Mesendoderm (in vitro differentiated cells): ENCODE measurements around the gene TADA3.

ENCODE experiments used
- DNase-seq: peaks from one replicate; pipeline ENCODE4 v3.0.0; 2013
- H2AK5ac ChIP-seq: 2 replicates; pipeline ENCODE4 v1.6.1; 2013; ENCODE audit warnings: low read length, inconsistent platforms
- H2BK120ac ChIP-seq: 2 replicates; pipeline ENCODE4 v1.6.1; 2013; ENCODE audit warnings: low read depth, mild to moderate bottlenecking, low read length, moderate library complexity, mixed read lengths
- H2BK15ac ChIP-seq: replicated peaks from 2 replicates; pipeline ENCODE4 v1.6.1; 2013; ENCODE audit warnings: low read depth, mild to moderate bottlenecking, moderate library complexity
- H2BK5ac ChIP-seq: 2 replicates; pipeline ENCODE4 v1.6.1; 2013; ENCODE audit warnings: low read length, inconsistent platforms
- H3K18ac ChIP-seq: 2 replicates; pipeline ENCODE4 v1.6.1; 2013; ENCODE audit warnings: mild to moderate bottlenecking, low read length, mixed read lengths
- H3K23ac ChIP-seq: one replicate; pipeline ENCODE4 v1.6.1; 2013; ENCODE audit warnings: low read length
- H3K27ac ChIP-seq: 2 replicates; pipeline ENCODE4 v1.5.1; 2013; ENCODE audit warnings: low read depth, mild to moderate bottlenecking, inconsistent platforms, low read length, moderate library complexity
- H3K27me3 ChIP-seq: 2 replicates; pipeline ENCODE4 v1.6.1; 2013; ENCODE audit warnings: low read length, control low read depth, mild to moderate bottlenecking, inconsistent platforms; ENCODE audit not compliant: insufficient read depth, poor library complexity
- H3K36me3 ChIP-seq: 2 replicates; pipeline ENCODE4 v1.6.1; 2013; ENCODE audit warnings: low read length, inconsistent platforms; ENCODE audit not compliant: control insufficient read depth, insufficient read depth
- H3K4ac ChIP-seq: one replicate; pipeline ENCODE4 v1.6.1; 2013; ENCODE audit warnings: low read depth, mild to moderate bottlenecking, low read length, moderate library complexity
- H3K4me1 ChIP-seq: 2 replicates; pipeline ENCODE4 v1.6.1; 2013; ENCODE audit warnings: low read depth, low read length, inconsistent platforms; ENCODE audit not compliant: control insufficient read depth
- H3K4me2 ChIP-seq: 2 replicates; pipeline ENCODE4 v1.6.1; 2013; ENCODE audit warnings: low read length
- H3K4me3 ChIP-seq: 2 replicates; pipeline ENCODE4 v1.5.1; 2013; ENCODE audit warnings: mild to moderate bottlenecking, low read length
- H3K56ac ChIP-seq: one replicate; pipeline ENCODE4 v1.6.1; 2013; ENCODE audit warnings: low read length
- H3K79me1 ChIP-seq: 2 replicates; pipeline ENCODE4 v1.6.1; 2013; ENCODE audit warnings: low read length, inconsistent platforms
- H3K79me2 ChIP-seq: 2 replicates; pipeline ENCODE4 v1.6.1; 2013; ENCODE audit warnings: mild to moderate bottlenecking, low read length; ENCODE audit not compliant: control insufficient read depth, insufficient read depth
- H3K9ac ChIP-seq: 2 replicates; pipeline ENCODE4 v1.6.1; 2013; ENCODE audit warnings: low read length, inconsistent platforms
- H4K5ac ChIP-seq: one replicate; pipeline ENCODE4 v1.6.1; 2013; ENCODE audit warnings: low read length
- H4K8ac ChIP-seq: one replicate; pipeline ENCODE4 v1.6.1; 2013; ENCODE audit warnings: low read depth, mild to moderate bottlenecking, control low read depth, low read length, moderate library complexity
- WGBS: extraction: QIAGEN DNeasy Blood & Tissue Kit; methylation state at CpG from one replicate; pipeline ENCODE4 v1.1.7; 2013; ENCODE audit warnings: low lambda C conversion rate, missing lambda C conversion rate; ENCODE audit not compliant: insufficient coverage; ENCODE audit errors: extremely low coverage; 5-methylcytosine and 5-hydroxymethylcytosine counted together

Gene TADA3

DNA sequence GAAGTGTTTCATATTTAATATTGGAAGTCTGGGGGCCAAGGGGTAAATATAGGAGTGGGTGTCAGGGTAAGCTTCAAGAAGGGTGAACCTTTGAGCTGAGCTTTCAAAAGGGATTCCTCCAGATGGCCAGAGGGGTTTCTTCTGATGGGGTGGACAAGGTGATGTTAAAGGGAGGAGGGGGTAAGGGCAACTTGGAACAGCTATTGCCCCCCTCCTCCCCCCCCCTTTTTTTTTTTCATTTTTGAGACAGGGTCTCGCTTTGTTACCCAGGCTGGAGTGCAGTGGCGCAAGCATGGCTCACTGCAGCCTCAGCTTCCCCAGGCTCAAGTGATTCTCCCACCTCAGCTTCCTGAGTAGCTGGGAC lies 15.7 kb upstream of the TADA3 start:
- H3K36me3 ChIP-seq = peaks cover 15% of the 10 kb centered on the region
- whole genome bisulfite sequencing = no CpG with 5 or more reads among the region's 2 CpGs
- H2BK120ac ChIP-seq = no peak overlapping the region
- H3K56ac ChIP-seq = no peak overlapping the region
- H4K5ac ChIP-seq = no peak overlapping the region
- H3K9ac ChIP-seq = no peak overlapping the region
- H4K8ac ChIP-seq = no peak overlapping the region
- no peak overlapping the region for H2BK15ac ChIP-seq
- H2AK5ac ChIP-seq = no peak overlapping the region
- no peaks in the 10 kb centered on the region for H3K27me3 ChIP-seq
- no peaks in the 10 kb centered on the region for H3K79me2 ChIP-seq
- H3K79me1 ChIP-seq = no peaks in the 10 kb centered on the region
- H3K4ac ChIP-seq = no peak overlapping the region
- H2BK5ac ChIP-seq = no peak overlapping the region
- no peak for DNase-seq
- no peaks in the 10 kb centered on the region for H3K4me1 ChIP-seq
- no peak overlapping the region for H3K4me2 ChIP-seq
- H3K18ac ChIP-seq = no peak overlapping the region
- H3K4me3 ChIP-seq = no peak overlapping the region
- H3K23ac ChIP-seq = no peak overlapping the region
- H3K27ac ChIP-seq = no peak overlapping the region

DNA sequence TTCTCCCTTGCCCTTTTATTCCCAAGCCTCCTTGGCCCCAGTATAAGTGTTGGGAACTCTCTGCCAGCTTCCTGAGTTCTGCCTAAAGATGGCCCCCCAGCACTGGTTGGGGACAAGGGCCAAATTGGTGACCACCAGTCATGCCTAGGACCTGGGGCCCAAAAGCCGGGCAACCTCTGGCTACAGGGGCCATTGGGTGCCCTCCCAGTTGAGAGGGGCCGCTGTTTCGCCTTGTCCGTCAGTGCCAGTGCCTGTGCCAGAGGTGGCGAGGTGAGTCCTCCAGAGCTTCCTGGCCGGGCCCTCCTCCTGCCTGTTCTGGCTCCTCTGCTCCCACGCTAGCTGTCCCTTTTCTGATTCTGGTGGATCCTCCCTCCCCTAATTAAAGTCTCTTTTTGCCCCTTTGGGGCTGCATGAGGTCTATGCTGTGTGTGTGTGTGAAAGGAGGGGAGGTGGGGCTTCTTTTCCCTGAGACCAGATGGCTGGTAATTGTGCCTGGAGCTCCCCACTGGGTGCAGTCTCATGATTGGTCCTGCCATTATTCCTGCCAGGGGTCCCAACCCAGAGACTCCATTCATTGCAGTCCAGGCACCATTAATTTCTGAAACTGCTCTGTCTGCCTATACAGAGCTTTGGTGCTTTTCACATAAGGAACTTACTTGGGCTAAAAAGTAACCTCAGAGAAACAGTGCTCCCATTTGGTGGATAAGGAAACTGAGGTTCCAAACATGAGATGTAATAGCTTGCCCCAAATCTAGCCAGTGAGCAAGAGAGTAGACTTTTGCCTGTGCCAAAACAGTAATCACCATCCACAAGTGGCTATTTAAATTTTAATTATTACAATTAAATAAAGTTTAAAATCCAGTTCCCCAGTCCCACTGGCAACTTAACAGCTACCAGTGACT lies 14.7 kb upstream of the TADA3 start:
- Histone ChIP-seq H3K79me1 (no peaks in the 10 kb centered on the region), H3K27ac (no peak overlapping the region), H3K4me3 (no peak overlapping the region)

DNA sequence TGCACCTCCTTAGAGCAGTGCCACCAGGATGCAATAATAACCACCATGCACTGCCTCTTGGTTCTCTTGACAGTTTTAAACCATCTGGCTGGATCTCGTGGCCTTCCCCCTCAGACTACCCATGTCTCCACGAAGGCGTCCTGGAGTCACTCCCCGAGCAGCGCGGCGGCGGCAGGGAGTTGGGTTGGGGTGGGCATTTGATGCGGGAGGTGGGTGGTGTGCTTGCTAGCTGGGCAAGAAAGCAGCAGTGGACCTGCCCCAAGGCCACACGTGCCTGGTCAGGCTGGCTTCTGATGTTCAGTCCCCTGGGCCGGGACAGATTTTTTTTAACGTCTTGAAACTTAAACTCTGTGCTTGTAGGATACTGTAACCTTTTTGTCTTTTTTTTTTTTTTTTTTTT lies 13.9 kb upstream of the TADA3 start:
- no peak overlapping the region for H3K18ac ChIP-seq
- no peaks in the 10 kb centered on the region for H3K79me1 ChIP-seq
- no peak overlapping the region for H3K4me2 ChIP-seq
- no peak overlapping the region for H3K23ac ChIP-seq
- H3K27ac ChIP-seq = no peak overlapping the region
- no peak overlapping the region for H3K9ac ChIP-seq
- H2BK120ac ChIP-seq = no peak overlapping the region
- no peak overlapping the region for H2BK5ac ChIP-seq
- H3K79me2 ChIP-seq = no peaks in the 10 kb centered on the region
- WGBS = no CpG with 5 or more reads among the region's 12 CpGs
- H2BK15ac ChIP-seq = no peak overlapping the region
- no peak overlapping the region for H2AK5ac ChIP-seq
- no peak overlapping the region for H4K8ac ChIP-seq
- H3K4me3 ChIP-seq = no peak overlapping the region
- peaks cover 21% of the 10 kb centered on the region for H3K36me3 ChIP-seq
- no peak for DNase-seq
- H3K4me1 ChIP-seq = no peaks in the 10 kb centered on the region
- H3K27me3 ChIP-seq = no peaks in the 10 kb centered on the region
- H4K5ac ChIP-seq = no peak overlapping the region
- H3K56ac ChIP-seq = no peak overlapping the region
- no peak overlapping the region for H3K4ac ChIP-seq

More for the DNA sequence above, 14.7 kb upstream of the TADA3 start:
- DNase-seq = no peak
- Histone ChIP-seq H3K9ac (no peak overlapping the region), H4K5ac (no peak overlapping the region), H3K23ac (no peak overlapping the region), H3K56ac (no peak overlapping the region), H3K79me2 (no peaks in the 10 kb centered on the region), H3K4ac (no peak overlapping the region), H2BK120ac (no peak overlapping the region), H3K18ac (no peak overlapping the region), H3K36me3 (peaks cover 15% of the 10 kb centered on the region), H3K27me3 (no peaks in the 10 kb centered on the region), H4K8ac (no peak overlapping the region), H2BK5ac (no peak overlapping the region), H3K4me1 (no peaks in the 10 kb centered on the region), H3K4me2 (no peak overlapping the region), H2BK15ac (no peak overlapping the region), H2AK5ac (no peak overlapping the region)
- no CpG with 5 or more reads among the region's 7 CpGs for WGBS

DNA sequence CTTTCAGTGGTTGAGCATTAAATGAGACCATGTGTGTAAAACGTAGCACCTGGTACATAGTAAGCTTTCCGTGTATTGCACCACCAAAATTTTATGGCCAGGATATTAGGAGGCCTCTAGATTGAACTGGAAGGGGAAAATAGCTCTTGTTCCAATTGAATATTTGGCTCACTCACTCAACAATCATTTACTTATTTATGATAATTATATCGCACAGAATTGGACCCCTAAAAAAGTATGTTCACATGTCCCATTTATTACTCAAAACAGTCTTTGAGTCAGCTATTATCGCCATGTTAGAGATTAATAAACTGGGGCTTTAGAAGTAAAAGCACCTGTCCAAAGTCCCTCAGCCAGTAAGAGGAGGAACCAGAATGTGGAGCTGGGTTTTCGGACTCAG lies 12.7 kb upstream of the TADA3 start:
- H3K27ac ChIP-seq = no peak overlapping the region
- no peak overlapping the region for H3K56ac ChIP-seq
- no peak for DNase-seq
- H3K18ac ChIP-seq = no peak overlapping the region
- H3K4ac ChIP-seq = no peak overlapping the region
- no peak overlapping the region for H2AK5ac ChIP-seq
- peaks cover 21% of the 10 kb centered on the region for H3K36me3 ChIP-seq
- H3K23ac ChIP-seq = no peak overlapping the region
- no peaks in the 10 kb centered on the region for H3K79me1 ChIP-seq
- no peak overlapping the region for H3K4me2 ChIP-seq
- no peak overlapping the region for H2BK5ac ChIP-seq
- H3K79me2 ChIP-seq = no peaks in the 10 kb centered on the region
- no peak overlapping the region for H2BK15ac ChIP-seq
- H2BK120ac ChIP-seq = no peak overlapping the region
- no peak overlapping the region for H4K5ac ChIP-seq
- no CpG with 5 or more reads among the region's 5 CpGs for WGBS
- H3K4me3 ChIP-seq = no peak overlapping the region
- H4K8ac ChIP-seq = no peak overlapping the region
- no peaks in the 10 kb centered on the region for H3K4me1 ChIP-seq
- no peak overlapping the region for H3K9ac ChIP-seq
- no peaks in the 10 kb centered on the region for H3K27me3 ChIP-seq

DNA sequence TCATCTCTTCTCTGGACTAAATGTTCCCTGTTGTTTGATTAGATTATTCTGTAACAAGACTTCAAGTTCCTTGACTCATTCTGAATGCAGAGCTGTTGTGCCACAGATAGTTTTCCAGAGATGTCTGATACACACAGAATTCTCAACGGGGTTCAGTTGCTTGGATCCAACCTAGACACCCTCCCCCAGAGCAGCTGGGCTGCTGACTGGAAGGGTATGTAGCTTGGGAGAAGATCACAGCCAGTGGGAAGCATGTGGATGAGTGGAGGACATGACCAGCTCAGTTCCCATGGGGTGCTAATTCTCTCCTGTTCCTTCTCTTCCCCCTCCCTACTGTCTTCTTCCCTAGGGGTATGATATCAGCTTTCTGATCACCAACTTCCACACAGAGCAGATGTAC lies 11.2 kb upstream of the TADA3 start:
- Histone ChIP-seq H2BK15ac (no peak overlapping the region), H3K9ac (no peak overlapping the region), H3K56ac (no peak overlapping the region), H4K8ac (no peak overlapping the region), H3K79me1 (no peaks in the 10 kb centered on the region), H3K36me3 (peaks cover 22% of the 10 kb centered on the region), H2BK120ac (no peak overlapping the region), H4K5ac (no peak overlapping the region), H3K4me1 (no peaks in the 10 kb centered on the region), H3K27me3 (no peaks in the 10 kb centered on the region), H2BK5ac (no peak overlapping the region), H3K79me2 (no peaks in the 10 kb centered on the region), H3K4me2 (no peak overlapping the region), H3K23ac (no peak overlapping the region), H3K4ac (no peak overlapping the region), H3K27ac (no peak overlapping the region), H3K18ac (no peak overlapping the region), H3K4me3 (no peak overlapping the region), H2AK5ac (no peak overlapping the region)
- no CpG with 5 or more reads among the region's 1 CpG for WGBS
- no peak for DNase-seq

- no peak overlapping the region for H2BK120ac ChIP-seq
- H3K4me3 ChIP-seq = no peak overlapping the region
- peaks cover 24% of the 10 kb centered on the region for H3K36me3 ChIP-seq
- H3K23ac ChIP-seq = no peak overlapping the region
- no peak overlapping the region for H3K56ac ChIP-seq
- H3K79me2 ChIP-seq = peaks cover 2% of the 10 kb centered on the region
- H3K4me2 ChIP-seq = no peak overlapping the region
- no peaks in the 10 kb centered on the region for H3K4me1 ChIP-seq
- H3K79me1 ChIP-seq = peaks cover 7% of the 10 kb centered on the region
- H3K27me3 ChIP-seq = no peaks in the 10 kb centered on the region
- DNase-seq = no peak
- H2AK5ac ChIP-seq = no peak overlapping the region
- WGBS = no CpG with 5 or more reads among the region's 5 CpGs
- H4K5ac ChIP-seq = no peak overlapping the region
- no peak overlapping the region for H2BK15ac ChIP-seq
- no peak overlapping the region for H3K9ac ChIP-seq
- H2BK5ac ChIP-seq = no peak overlapping the region
- H3K4ac ChIP-seq = no peak overlapping the region
- no peak overlapping the region for H3K27ac ChIP-seq
- no peak overlapping the region for H4K8ac ChIP-seq
- H3K18ac ChIP-seq = no peak overlapping the region
Observed at GRCh38 chr3:9800529-9800928, 8.3 kb upstream of the TADA3 start.
